Vagina (tissue), 2 donors: ENCODE measurements around the gene BUB3. TPM values are rescaled to one million over a fixed set of nuclear protein-coding genes. Genes with fewer than 3 reads are reported as not detected.

ENCODE experiments used
- DNase-seq, 2 donors: peaks; one replicate each; pipeline ENCODE4 v3.0.0-alpha.2; 2017; ENCODE audit errors: extremely low spot score in 2 of 2
- H3K27ac ChIP-seq: fragments of 200-600 bp; sonication (generic); one replicate; pipeline ENCODE4 v1.5.1; 2019
- H3K27me3 ChIP-seq: fragments of 200-600 bp; sonication (generic); one replicate; pipeline ENCODE4 v1.5.1; 2019
- H3K36me3 ChIP-seq, 2 donors: fragments of 200-600 bp; sonication (generic); one replicate each; pipeline ENCODE4 v1.5.1; 2017 to 2019
- H3K4me1 ChIP-seq: fragments of 200-600 bp; sonication (generic); one replicate; pipeline ENCODE4 v1.5.1; 2019
- H3K4me3 ChIP-seq, 2 donors: fragments of 200-600 bp; sonication (generic); 1 replicate in 1 of 2; 2 replicates in 1 of 2; pipeline ENCODE4 v1.5.1; 2016 to 2019
- H3K9me3 ChIP-seq: fragments of 200-600 bp; sonication (generic); one replicate; pipeline ENCODE4 v1.5.1; 2019
- POLR2A ChIP-seq, 2 donors: fragments of 450-650 bp; IDR thresholded peaks; one replicate each; pipeline ENCODE4 v1.6.1; 2017; ENCODE audit warnings: antibody characterized with exemption in 2 of 2, mild to moderate bottlenecking in 2 of 2, moderate library complexity in 2 of 2
- POLR2AphosphoS5 ChIP-seq, 2 donors: sonication (generic); formaldehyde crosslinking; IDR thresholded peaks; one replicate each; pipeline ENCODE4 v1.9.0; 2017; ENCODE audit warnings: antibody characterized with exemption in 2 of 2, mild to moderate bottlenecking in 2 of 2, low read depth in 1 of 2; ENCODE audit not compliant: insufficient read depth in 1 of 2
- intact Hi-C: fragments of 100-400 bp; cut with DNase I; formaldehyde crosslinking; loops from one replicate; pipeline ENCODE4 v1.15.1; 2023
- total RNA-seq: library from RNA; depleted of rRNA; stranded (reverse); fragments of >200 nt; gene quantifications from one replicate; pipeline ENCODE4 v1.2.3, GENCODE V29; 2016
- TF ChIP-seq, protein P1 (sequence below), 3 experiments: fragments of 450-650 bp in 2 of 3; fragments of 200-600 bp in 1 of 3; sonication (generic) in 1 of 3; IDR thresholded peaks; one replicate each; pipeline ENCODE4 v1.5.1; 2017 to 2019; ENCODE audit warnings: antibody characterized with exemption in 3 of 3, mild to moderate bottlenecking in 2 of 3, moderate library complexity in 2 of 3

The BUB3 gene
- total RNA-seq, 1 donor from 2014 or later: 128 TPM

DNA sequence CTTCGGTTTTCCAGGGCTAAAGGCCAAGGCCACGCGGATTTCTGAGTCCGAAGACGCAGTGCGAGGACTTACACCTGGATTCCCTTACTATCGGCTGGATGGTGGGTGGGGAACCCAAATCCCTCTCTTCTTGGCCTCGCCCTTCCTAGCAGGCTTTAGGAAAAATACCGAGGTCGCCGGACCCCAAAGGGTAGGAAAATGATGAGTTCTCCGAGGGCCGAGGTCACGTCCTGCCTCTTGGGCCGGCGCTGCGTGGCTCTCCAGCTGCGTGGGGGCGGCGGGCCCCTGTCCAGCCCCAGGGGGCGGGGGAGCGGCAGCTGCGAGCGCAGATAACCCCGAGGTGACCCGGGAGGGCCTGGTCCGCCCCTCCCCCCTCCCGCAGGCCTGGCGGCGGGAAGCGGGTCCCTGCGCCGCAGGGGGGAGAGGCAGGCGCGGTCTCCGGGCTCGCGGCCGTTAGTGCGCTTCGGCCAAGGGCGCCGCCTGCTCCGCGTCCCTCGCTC lies 19.2 kb upstream of the BUB3 start:
- Histone ChIP-seq H3K4me3 (peak overlapping the region in 1 of 2 donors; percentile 42), H3K36me3 (no peaks in the 10 kb centered on the region), H3K9me3 (no peaks in the 10 kb centered on the region), H3K4me1 (peaks cover 54% of the 10 kb centered on the region), H3K27ac (no peak overlapping the region), H3K27me3 (peaks cover 31% of the 10 kb centered on the region)
- intact Hi-C loops: no loop called here
- no peak for DNase-seq
- TF ChIP-seq POLR2A (IDR thresholded peaks at IDR 0.05) (no peak), POLR2AphosphoS5 (IDR thresholded peaks at IDR 0.05; ENCODE audit: insufficient read depth in 1 of 2, low read depth in 1 of 2) (no peak)
- TF ChIP-seq, protein P1, sequence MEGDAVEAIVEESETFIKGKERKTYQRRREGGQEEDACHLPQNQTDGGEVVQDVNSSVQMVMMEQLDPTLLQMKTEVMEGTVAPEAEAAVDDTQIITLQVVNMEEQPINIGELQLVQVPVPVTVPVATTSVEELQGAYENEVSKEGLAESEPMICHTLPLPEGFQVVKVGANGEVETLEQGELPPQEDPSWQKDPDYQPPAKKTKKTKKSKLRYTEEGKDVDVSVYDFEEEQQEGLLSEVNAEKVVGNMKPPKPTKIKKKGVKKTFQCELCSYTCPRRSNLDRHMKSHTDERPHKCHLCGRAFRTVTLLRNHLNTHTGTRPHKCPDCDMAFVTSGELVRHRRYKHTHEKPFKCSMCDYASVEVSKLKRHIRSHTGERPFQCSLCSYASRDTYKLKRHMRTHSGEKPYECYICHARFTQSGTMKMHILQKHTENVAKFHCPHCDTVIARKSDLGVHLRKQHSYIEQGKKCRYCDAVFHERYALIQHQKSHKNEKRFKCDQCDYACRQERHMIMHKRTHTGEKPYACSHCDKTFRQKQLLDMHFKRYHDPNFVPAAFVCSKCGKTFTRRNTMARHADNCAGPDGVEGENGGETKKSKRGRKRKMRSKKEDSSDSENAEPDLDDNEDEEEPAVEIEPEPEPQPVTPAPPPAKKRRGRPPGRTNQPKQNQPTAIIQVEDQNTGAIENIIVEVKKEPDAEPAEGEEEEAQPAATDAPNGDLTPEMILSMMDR (IDR thresholded peaks at IDR 0.05): no peak

DNA sequence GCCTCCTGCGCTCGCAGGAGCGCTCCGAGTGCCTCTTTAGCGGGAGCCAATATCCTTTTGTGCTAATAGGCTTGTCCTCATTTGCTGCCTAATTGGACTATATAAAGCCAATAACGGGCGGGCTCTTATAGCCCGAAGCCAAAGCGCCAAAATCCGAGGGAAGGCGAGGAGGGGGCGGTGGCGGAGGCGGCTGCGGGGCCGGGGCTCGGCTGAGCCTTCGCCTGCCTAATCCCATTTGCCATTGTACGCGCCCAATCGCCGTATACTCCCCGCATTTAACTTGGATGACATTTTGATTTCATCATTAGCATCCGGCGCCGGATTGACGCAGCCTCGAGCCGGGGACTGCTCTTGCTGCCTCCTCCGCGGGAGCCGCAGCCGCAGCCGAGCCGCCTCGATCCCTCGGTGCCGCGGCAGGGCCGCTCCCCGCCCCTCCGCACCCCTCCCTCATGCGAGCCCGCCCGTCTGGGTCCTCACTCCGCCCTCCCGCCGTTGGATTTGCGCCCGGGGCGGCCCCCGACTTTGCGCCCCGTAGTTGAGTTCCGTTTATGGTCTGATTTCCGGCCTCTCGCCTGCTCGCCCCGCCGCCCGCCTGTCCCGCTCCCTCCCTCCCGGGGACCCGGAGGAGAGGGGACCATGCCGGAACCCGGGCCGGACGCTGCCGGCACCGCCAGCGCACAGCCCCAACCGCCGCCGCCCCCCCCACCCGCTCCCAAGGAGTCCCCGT lies 18.6 kb upstream of the BUB3 start, which contains the start of gene HMX3:
Gene HMX3, plus strand, starts transcription at position 556 of the 727 bp plus-strand sequence. Its CDS starts 81 bp downstream, at position 637.
- intact Hi-C loops: no loop called here
- peaks cover 36% of the 10 kb centered on the region for H3K27me3 ChIP-seq
- TF ChIP-seq POLR2AphosphoS5 (IDR thresholded peaks at IDR 0.05; ENCODE audit: insufficient read depth in 1 of 2, low read depth in 1 of 2): no peak
- TF ChIP-seq POLR2A (IDR thresholded peaks at IDR 0.05): no peak
- TF ChIP-seq, protein P1 (IDR thresholded peaks at IDR 0.05): no peak
- peaks cover 54% of the 10 kb centered on the region for H3K4me1 ChIP-seq
- no peaks in the 10 kb centered on the region for H3K9me3 ChIP-seq
- H3K36me3 ChIP-seq: no peaks in the 10 kb centered on the region
- H3K4me3 ChIP-seq: peak within 1 kb of the TSS; percentile 31 to 42
- H3K27ac ChIP-seq: no peak within 1 kb of the TSS
- DNase-seq: no peak

GRCh38 chr10:123136221-123136805 lies 17.9 kb upstream of the BUB3 start:
- TF ChIP-seq POLR2A (IDR thresholded peaks at IDR 0.05): no peak
- TF ChIP-seq, protein P1 (IDR thresholded peaks at IDR 0.05): no peak
- no peak for TF ChIP-seq POLR2AphosphoS5 (IDR thresholded peaks at IDR 0.05; ENCODE audit: insufficient read depth in 1 of 2, low read depth in 1 of 2)
- no peak for DNase-seq
- intact Hi-C loops: no loop called here
- Histone ChIP-seq H3K36me3 (no peaks in the 10 kb centered on the region), H3K4me3 (peak overlapping the region; percentile 31 to 42), H3K9me3 (no peaks in the 10 kb centered on the region), H3K27ac (no peak overlapping the region), H3K27me3 (peaks cover 36% of the 10 kb centered on the region), H3K4me1 (peaks cover 54% of the 10 kb centered on the region)

- H3K4me1 ChIP-seq: peaks cover 54% of the 10 kb centered on the region
- H3K9me3 ChIP-seq: no peaks in the 10 kb centered on the region
- H3K27ac ChIP-seq: no peak overlapping the region
- intact Hi-C loops: no loop called here
- TF ChIP-seq, protein P1 (IDR thresholded peaks at IDR 0.05): no peak
- TF ChIP-seq POLR2AphosphoS5 (IDR thresholded peaks at IDR 0.05; ENCODE audit: insufficient read depth in 1 of 2, low read depth in 1 of 2) (no peak), POLR2A (IDR thresholded peaks at IDR 0.05) (no peak)
- H3K36me3 ChIP-seq: no peaks in the 10 kb centered on the region
- no peak for DNase-seq
- H3K4me3 ChIP-seq: peak overlapping the region; percentile 11 to 42
- peaks cover 36% of the 10 kb centered on the region for H3K27me3 ChIP-seq
Observed at GRCh38 chr10:123136806-123137642, 17.2 kb upstream of the BUB3 start.
